RWPE2 (cell line): Measurements from ENCODE around the gene KLHL6.

Experiments
- ATAC-seq: fragments of 200-7000 bp; cut with Tn5 transposase; 3 replicates; pipeline ENCODE4 v1.9.1; 2021; ENCODE audit warnings: low read depth
- DNase-seq: peaks from one replicate; pipeline ENCODE4 v3.0.0-alpha.2; 2020; ENCODE audit warnings: low spot score
- H3K27ac ChIP-seq: fragments of 450-650 bp; 2 replicates; pipeline ENCODE4 v1.5.1; 2017; ENCODE audit warnings: mild to moderate bottlenecking; ENCODE audit not compliant: poor library complexity, severe bottlenecking
- H3K27me3 ChIP-seq: fragments of 250-450 bp; sonication (Bioruptor Pico); 2 replicates; pipeline ENCODE4 v1.5.1; 2021; ENCODE audit warnings: mild to moderate bottlenecking, moderate library complexity; ENCODE audit not compliant: insufficient read depth, poor library complexity, severe bottlenecking
- H3K36me3 ChIP-seq: fragments of 250-450 bp; sonication (Bioruptor Pico); 2 replicates; pipeline ENCODE4 v1.5.1; 2020; ENCODE audit warnings: low read depth, mild to moderate bottlenecking, moderate library complexity
- H3K4me1 ChIP-seq: fragments of 250-450 bp; sonication (Bioruptor Pico); 2 replicates; pipeline ENCODE4 v1.5.1; 2021; ENCODE audit warnings: mild to moderate bottlenecking, moderate library complexity; ENCODE audit not compliant: insufficient read depth, poor library complexity, severe bottlenecking
- H3K4me3 ChIP-seq: fragments of 250-450 bp; sonication (Bioruptor Pico); 2 replicates; pipeline ENCODE4 v1.5.1; 2021; ENCODE audit warnings: mild to moderate bottlenecking, moderate library complexity; ENCODE audit not compliant: severe bottlenecking
- H3K9me3 ChIP-seq: fragments of 250-450 bp; sonication (Bioruptor Pico); 2 replicates; pipeline ENCODE4 v1.5.1; 2021; ENCODE audit warnings: mild to moderate bottlenecking, moderate library complexity; ENCODE audit not compliant: severe bottlenecking
- CTCF ChIP-seq: fragments of 450-650 bp; IDR thresholded peaks from one replicate; pipeline ENCODE4 v1.5.1; 2017; ENCODE audit warnings: mild to moderate bottlenecking, moderate library complexity; ENCODE audit not compliant: poor library complexity, severe bottlenecking

KLHL6 gene

GRCh38 chr3:183447206-183448001, 108.1 kb downstream of the KLHL6 start:
- peak; percentile 86 for ATAC-seq
- H3K27ac ChIP-seq: no peak overlapping the region

GRCh38 chr3:183446838-183447205, 108.7 kb downstream of the KLHL6 start:
- DNase-seq: no peak
- ATAC-seq: no peak
- H3K9me3 ChIP-seq: peaks cover 2% of the 10 kb centered on the region
- H3K36me3 ChIP-seq: no peaks in the 10 kb centered on the region
- H3K4me1 ChIP-seq: no peaks in the 10 kb centered on the region
- TF ChIP-seq CTCF: no peak
- no peak overlapping the region for H3K27ac ChIP-seq
- no peaks in the 10 kb centered on the region for H3K27me3 ChIP-seq
- peak overlapping the region; percentile 50 for H3K4me3 ChIP-seq

More at GRCh38 chr3:183447206-183448001, 108.1 kb downstream of the KLHL6 start:
- H3K4me3 ChIP-seq: peak overlapping the region; percentile 50
- H3K9me3 ChIP-seq: peaks cover 2% of the 10 kb centered on the region
- no peaks in the 10 kb centered on the region for H3K27me3 ChIP-seq
- no peaks in the 10 kb centered on the region for H3K4me1 ChIP-seq
- DNase-seq: peak; percentile 83
- no peaks in the 10 kb centered on the region for H3K36me3 ChIP-seq
- no peak for TF ChIP-seq CTCF

DNA sequence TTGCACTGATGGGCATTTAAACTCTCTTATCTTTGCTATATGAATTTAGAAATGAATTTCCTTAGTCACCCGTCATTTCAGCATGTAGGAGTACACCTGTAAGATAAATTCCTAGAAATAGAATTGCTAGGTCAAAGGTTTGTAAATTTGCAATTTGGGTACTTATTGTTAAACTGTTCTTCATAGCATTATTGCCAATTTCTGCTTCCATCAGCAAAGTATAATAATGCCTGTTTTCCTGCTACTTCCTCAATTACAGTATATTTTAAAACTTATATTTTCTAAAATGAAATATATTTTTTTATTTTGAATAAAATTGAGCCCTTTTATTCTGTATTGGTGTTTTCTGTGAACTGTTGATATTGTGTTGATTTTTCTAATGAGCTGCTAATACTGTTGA, 110.8 kb downstream of the KLHL6 start:
- Histone ChIP-seq H3K4me3 (no peak overlapping the region), H3K9me3 (peaks cover 2% of the 10 kb centered on the region), H3K27ac (no peak overlapping the region), H3K36me3 (no peaks in the 10 kb centered on the region), H3K4me1 (no peaks in the 10 kb centered on the region), H3K27me3 (no peaks in the 10 kb centered on the region)
- no peak for ATAC-seq
- no peak for TF ChIP-seq CTCF
- no peak for DNase-seq

DNA sequence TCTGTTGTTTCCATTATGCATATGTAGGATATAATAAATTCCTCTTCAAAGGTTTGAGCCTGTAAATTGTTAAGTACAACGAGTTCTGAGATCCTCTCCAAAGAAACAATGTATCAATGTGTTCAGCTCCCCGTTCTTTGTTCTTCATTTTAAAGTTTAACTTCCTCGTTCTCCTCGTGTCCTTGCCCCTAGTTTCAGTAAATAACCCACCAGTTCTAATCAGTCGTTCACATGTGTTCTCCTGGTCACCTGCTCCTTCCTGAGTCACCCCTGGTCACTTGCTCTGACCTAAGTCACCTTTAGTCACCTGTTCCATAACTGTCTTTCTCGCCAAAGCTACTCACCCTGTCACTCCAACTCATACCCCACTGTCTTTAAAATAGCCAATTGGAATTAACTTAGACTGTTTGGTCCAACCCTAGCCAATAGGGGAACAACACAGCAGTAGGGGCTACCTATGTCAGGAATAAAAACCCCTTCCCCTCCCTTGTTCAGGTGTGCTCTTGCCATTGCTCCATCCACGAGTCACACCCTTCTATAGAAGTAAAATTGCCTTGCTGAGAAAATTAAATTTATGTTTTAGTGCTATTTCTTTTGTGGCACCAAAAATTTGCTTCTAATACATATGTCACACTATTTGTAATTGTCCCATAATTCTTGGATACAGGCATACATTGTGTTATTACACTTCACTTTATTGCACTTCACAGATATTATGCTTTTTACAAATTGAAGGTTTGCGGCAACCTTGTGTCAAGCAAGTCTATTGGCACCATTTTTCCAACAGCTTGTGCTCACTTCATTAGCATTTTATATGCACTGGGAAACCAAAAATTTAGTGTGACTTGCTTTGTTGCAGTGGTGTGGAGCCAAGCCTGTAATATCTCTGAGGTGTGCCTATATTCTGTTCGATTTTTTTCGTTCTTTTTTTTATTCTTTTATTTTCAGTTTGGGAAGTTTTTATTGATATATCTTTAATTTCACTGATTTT, 111.8 kb downstream of the KLHL6 start:
- Histone ChIP-seq H3K4me1 (no peaks in the 10 kb centered on the region), H3K9me3 (peaks cover 2% of the 10 kb centered on the region), H3K27me3 (no peaks in the 10 kb centered on the region), H3K4me3 (no peak overlapping the region), H3K27ac (no peak overlapping the region), H3K36me3 (no peaks in the 10 kb centered on the region)
- ATAC-seq (no peak), DNase-seq (no peak)
- TF ChIP-seq CTCF: no peak
